Activated T-helper 9 cell treated with anti-CD3 and anti-CD28 coated beads, Interleukin-2, amount 50 U/mL, for 16 hours (primary cell): ENCODE results near the gene CDC40.
"Not testable (repeated sequence)": the region's sequence is repeated elsewhere in the genome, so short reads cannot be mapped to it uniquely, and the experiment has no call there.

Experiments used
- DNase-seq: peaks from one replicate; pipeline ENCODE4 v3.0.0-alpha.2; 2020; ENCODE audit warnings: low read depth

The CDC40 gene

GRCh38 chr6:110201151-110201884 is 21.1 kb downstream of the CDC40 start:
- DNase-seq, result no peak

GRCh38 chr6:110207652-110208051 is 27.4 kb downstream of the CDC40 start:
- no peak for DNase-seq

DNA sequence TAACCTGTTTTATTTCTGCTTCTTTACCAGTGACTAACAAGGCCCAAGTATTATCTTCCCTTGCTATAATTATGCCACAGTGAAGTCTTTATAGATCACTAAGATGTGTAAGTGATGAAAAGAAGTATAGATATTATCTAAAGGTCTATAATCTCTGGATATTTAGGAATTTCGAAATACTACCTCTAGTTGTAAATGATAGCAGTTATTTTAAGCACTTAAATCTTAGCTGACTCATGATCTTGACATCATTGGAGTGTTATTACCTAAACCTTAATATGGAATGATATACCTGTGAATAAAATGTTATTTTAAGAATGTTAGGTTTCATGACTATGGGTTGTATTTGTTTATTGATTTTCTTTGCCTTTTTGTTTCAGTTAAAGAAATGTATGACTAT is 31.5 kb downstream of the CDC40 start:
- DNase-seq, result no peak

DNA sequence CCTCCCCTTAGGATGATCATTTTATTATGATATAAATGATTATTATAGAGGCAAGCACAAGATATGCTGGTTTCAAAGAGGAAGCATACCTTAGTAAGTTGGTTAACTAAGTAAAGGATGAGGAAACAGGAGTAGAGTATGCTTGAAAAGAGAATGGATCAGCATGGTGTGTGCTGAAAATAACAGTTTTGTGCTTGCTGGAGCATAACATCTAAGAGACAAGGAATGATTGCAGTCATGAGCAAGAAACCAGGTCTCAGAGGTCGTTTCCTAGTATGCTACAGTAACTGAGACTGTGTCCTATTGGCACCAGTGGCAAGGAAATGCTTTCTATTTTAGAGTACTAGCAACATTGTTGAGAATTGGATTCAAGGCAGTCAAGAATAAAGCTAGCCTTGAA is 34.1 kb downstream of the CDC40 start:
- DNase-seq, result no peak

DNA sequence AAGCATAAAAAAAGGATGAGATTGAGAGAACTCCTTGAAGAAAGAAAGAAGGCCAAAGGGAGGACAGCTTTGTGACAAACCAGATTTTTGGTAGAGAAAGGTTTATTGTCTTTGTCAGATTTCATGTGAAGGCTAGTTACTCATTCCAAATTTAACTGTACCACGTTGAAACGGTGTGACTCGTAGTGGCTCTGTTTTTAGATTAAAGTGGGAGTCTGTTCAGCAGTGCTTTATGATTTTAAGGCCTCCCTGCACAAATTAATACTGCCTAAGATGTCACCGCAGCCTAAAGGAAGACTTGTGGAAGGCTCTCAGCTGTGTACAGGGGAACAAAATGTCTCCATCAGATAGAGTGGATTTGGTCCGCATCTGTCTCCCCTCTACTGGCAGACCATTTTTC is 35.9 kb downstream of the CDC40 start:
- DNase-seq, result no peak

GRCh38 chr6:110217266-110217665 is 37.0 kb downstream of the CDC40 start:
- no peak for DNase-seq

- no peak for DNase-seq
Observed at GRCh38 chr6:110221738-110222137, 41.5 kb downstream of the CDC40 start.

- no peak for DNase-seq
Observed at GRCh38 chr6:110226261-110226660, 46.0 kb downstream of the CDC40 start.

GRCh38 chr6:110232450-110232849 is 52.2 kb downstream of the CDC40 start:
- no peak for DNase-seq

DNA sequence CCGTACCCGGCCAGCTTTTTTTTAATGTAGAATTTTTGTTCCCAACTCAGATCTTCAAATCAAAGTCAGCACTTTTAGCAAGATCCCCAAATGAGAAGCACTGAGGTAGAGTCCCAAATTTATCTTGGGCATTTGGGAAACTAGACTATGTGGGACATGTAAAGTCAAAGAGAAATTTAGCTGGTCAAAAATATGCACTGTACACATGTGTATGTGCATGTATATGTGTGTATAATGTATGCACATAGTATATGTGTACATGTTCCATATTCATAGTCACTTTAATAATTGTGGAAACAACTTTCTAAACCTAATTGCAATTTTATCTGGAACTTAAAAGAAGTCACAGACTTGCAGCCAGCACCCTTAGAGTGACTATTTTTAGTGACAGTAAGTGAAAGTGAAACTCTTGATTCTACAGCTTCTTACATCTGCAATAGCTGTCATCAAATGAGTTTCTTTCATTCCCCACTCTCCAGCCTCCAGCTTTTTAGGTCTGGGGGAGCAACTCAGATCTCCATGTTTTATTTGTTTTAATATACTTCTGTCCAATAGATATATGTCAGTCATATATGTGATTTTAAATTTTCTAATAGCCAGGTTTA is 53.6 kb downstream of the CDC40 start:
- DNase-seq, result no peak

DNA sequence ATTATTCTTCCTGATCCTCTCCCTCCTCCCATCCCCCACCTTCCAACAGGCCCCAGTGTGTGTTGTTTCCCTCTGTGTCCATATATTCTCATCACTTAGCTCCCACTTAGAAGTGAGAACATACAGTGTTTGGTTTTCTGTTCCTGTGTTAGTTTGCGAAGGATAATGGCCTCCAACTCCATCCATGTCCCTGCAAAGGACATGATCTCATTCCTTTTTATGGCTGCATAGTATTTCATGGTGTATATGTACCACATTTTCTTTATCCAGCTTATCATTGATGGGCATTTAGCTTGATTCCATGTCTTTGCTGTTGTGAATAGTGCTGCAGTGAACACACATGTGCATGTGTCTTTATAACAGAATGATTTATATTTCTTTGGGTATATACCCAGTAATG is 55.8 kb downstream of the CDC40 start:
- DNase-seq, result not testable (repeated sequence)

- no peak for DNase-seq
Observed at GRCh38 chr6:110239526-110240274, 59.5 kb downstream of the CDC40 start.

DNA sequence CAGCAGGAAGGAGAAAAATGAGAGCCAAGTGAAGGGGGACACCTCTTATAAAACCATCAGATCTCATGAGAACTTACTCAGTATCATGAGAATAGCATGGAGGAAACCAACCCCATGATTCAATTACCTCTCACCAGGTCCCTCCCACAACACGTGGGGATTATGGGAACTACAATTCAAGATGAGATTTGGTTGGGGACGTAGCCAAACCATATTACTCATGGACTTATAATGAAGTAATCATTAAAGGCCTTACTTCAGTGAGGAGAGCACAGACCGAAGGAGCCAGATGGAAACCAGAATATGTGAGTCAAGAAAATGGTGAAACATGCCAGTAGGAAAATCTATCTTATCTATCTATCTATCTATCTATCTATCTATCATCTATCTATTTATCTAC is 64.4 kb downstream of the CDC40 start:
- DNase-seq, result not testable (repeated sequence)

DNA sequence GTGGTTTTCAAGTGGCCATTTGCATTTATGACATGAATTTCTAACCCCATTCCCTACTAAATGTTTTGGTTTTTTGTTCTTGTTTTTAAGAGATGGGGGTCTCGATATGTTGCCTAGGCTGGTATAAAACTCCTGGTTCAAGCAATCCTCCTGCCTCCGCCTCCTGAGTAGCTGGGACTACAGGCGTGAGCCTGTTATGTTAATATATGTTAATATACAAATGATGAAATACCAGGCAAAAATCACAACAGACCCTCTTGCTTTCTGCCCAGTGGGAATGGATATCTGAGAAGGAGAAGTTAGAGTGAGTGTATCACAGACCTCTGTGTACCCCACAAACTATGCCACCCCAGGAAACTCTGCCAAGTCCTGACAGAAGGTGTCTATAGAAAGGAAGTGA is 66.2 kb downstream of the CDC40 start:
- DNase-seq, result no peak

DNA sequence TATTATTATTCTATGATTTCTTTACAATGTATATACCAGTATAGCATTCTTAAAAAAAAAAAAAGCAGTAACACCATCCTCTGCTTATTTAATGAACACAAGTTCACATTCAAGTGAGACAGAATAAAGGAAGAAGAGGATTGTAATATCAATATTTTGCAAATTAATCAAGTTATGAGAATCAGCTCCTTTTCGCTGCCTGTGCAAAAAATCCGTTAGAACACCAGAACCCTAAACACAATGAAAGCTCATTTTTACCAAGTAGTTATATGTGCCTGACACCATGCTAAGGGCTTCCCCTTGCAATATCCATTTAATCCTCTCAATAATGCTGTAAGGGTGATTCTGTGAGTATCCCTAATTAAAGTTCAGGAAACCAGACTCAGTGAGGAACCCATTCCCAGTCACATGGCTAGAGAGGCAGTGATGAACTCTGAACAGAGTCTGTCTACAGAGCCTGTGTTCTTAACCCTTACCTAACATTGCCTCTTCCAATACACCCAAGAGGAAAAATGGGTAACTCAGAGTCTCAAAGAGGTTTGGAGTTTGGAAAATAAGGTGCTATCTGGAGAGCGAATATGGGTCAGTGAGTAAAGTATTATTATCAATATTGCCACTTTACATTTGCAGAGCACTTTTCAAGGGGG is 66.8 kb downstream of the CDC40 start:
- no peak for DNase-seq

GRCh38 chr6:110250058-110250457 is 69.8 kb downstream of the CDC40 start:
- no peak for DNase-seq

DNA sequence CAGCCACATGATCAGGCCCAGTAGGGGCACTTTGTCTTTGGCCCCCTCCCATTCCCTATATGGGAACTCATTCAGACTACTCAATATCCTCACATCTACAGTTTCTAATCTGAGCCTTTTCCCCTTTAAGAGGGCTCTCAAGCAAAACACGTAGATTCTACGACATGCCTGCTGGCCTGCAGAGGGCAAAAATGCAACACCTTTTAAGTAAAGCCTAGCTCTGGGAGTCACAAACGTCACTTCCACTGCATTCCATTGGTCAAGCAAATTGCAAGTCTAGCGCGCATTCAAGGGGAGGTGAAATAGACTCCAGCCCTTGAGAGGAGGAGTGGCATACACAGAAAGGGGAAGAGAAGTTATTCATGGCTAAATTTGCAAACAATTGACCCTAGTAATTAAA is 70.6 kb downstream of the CDC40 start:
- DNase-seq, result no peak

- no peak for DNase-seq
Observed at GRCh38 chr6:110255211-110255750, 75.1 kb downstream of the CDC40 start.

- DNase-seq, result no peak
Observed at GRCh38 chr6:110256366-110256765, 76.1 kb downstream of the CDC40 start.

DNA sequence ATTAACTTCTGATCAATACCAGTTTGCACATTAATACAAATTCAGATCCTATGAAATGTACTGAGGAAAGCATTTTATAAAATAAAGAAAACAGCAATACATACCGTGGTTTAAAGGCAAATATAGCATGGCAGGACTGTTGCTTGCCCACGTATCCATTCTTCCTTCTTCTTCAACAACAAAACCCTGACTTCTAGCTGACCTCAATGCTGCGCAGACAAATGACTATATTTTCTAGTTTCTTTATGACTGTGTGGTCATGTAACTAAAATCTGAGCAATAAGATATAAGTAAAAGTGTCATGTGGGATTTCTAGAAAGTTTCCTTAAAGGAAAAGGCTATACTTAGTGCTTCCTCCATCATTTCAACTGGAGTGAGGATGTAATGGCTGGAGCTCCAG is 85.0 kb downstream of the CDC40 start:
- no peak for DNase-seq

DNA sequence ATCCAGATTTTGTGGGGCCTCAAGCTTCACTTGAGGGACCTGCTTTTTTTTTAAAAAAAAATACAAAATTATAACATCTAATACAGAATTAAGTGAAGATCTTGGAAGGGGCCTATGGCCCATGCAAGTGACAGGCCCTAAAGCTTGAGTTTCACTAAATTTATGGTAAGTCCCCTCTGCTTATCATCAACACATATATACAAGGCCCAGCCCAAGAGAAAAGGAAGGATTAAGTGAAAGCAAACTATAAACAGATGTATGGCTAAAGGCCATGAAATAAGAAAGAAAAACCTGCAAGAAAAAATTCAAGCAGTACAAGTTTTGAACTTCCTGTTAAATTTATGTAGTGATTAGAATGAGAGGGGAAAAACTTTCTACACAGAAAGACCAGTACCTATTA is 86.8 kb downstream of the CDC40 start:
- no peak for DNase-seq

GRCh38 chr6:110269623-110270022 is 89.4 kb downstream of the CDC40 start:
- no peak for DNase-seq

- DNase-seq, result no peak
Observed at GRCh38 chr6:110270165-110270564, 89.9 kb downstream of the CDC40 start.
